NCI-H2107 treated with DMSO at 0.1 percent for 48 hours (cell line): ENCODE results near the gene ITPR2.
A peak's percentile ranks its signal among the peaks of the same experiment; 100 is the strongest.
"Not testable (repeated sequence)": the region's sequence is repeated elsewhere in the genome, so short reads cannot be mapped to it uniquely, and the experiment has no call there.

Experiments used
- DNase-seq: peaks from one replicate; lab custom pipeline; 2025; ENCODE audit not compliant: unreplicated experiment; lab: John Stamatoyannopoulos, UW

The ITPR2 gene

DNA sequence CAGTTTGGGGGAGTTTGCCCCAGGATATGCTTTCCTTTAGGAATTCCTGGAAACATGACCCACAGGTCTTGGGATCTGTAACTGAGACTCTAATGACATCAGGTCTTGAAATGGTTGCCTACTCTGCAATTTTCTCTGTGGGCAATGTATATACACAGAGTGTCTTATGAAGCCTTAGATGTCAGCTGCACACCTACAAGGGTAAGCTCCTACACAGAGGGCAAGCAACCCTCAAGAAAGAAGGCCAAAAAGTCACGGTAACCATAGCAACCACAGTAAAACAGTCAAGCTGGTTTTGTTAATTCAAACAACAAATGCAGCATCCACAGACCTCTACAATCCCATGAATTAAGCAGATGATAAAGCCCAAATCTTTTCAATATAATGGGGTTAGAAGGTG, 344.6 kb downstream of the ITPR2 start:
- no peak for DNase-seq

DNA sequence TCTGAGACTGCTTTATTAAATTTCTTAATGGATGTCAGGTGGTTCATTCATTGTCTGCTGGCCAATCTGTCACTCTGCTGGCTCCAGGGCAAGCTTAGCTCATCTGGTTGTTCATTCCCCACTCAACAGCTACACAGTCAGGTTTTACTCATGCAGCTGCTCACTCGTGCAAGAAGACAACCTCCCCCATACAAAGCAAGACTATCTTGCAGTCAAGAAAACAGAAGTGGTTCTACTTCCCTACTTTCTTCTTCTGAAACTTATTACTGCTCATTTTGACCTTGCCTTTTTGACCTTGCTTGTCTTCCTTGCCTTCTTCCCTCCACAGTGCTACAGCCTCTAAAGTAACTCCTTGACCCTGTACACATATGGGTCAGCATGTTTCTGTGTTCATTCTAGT, 359.7 kb downstream of the ITPR2 start:
- no peak for DNase-seq

DNA sequence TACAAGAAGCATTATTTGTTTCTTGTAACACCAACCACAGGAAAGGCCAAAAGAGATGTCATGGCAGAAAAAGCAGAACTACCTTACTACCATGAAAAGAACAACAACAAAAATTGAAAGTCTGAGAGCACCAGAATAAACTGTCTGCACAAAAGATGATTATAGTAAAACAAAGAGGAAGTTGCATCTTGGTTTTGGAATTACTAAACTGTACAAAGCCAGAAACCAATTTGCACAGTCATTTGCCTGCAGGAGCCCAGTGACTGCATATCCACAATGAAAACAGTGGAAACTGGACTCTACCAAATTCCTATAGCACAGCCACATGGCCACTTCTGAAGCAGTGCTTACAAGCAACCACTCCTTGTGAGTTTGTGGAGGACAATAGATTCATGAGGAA, 361.4 kb downstream of the ITPR2 start:
- no peak for DNase-seq

GRCh38 chr12:26469421-26470180, 363.4 kb downstream of the ITPR2 start:
- no peak for DNase-seq

DNA sequence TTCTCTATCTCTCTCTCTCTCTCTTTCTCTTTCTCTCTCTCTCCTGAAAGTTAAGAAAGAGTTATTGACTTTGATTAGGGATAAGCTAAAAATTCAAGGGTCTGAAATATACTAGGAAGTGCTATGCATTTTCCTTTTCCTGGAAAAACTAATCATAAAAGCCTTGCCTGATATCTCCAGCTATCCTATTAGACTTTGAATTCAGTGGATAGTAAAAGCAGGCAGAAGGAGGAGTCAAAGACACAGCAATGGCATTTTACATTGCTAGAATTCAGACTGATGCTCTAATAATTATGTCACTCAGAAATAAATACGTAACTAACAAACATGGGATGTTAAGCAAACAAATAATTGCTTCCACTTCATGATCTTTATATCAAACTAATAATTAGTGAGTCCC, 365.6 kb downstream of the ITPR2 start:
- DNase-seq = no peak

GRCh38 chr12:26466726-26467125, 366.3 kb downstream of the ITPR2 start:
- peak; percentile 41 for DNase-seq

DNA sequence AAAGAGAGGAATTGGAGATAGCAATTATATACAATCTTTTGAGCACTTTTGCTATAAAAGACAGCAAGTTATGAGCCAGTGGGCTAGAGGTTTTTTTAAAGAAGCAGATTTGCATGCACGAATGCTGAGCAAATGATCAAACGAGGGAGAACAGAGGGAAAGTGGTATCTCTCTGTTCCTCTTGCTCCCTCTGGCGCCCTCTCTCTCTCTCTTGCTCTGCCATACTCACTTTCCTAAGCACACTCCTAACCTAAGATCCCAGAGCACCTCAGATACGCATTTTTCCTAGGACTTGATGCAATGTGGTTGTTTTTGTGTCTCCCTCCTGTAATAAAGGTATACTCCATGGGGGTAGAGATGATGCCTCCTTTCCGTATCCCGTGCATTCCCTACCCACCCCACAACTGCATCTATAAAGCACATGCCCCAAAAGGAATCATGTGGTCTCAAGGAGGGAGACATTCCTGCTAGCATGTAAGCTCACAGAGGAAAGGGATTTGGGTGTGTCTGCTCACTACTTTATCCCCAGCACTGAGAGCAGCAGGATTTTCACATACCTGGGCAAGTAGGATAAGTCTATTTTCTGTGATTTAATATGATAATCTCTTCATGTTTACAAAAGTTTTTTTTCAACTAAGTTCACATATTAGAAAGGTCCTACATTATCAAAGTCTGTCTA, 367.4 kb downstream of the ITPR2 start:
- DNase-seq = no peak

DNA sequence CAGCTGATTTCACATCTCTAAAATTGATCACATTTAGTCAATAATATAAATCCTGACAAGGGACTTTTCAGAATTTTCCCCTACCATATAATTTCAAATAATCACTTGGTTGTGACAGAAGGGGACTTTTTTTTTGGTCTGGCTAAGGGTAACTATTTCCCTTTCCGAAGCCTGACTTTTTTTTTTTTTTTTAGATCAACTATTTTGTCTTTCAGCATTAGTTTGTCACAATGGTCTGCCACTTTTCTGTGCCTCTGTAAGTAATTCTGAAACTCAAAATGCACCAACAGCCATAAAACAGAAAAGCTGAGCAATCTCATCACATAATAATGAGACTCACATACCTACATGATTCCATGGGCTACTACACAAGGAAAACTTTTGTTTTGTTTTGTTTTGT, 371.2 kb downstream of the ITPR2 start:
- DNase-seq = no peak

GRCh38 chr12:26460361-26460760, 372.6 kb downstream of the ITPR2 start:
- DNase-seq = no peak

DNA sequence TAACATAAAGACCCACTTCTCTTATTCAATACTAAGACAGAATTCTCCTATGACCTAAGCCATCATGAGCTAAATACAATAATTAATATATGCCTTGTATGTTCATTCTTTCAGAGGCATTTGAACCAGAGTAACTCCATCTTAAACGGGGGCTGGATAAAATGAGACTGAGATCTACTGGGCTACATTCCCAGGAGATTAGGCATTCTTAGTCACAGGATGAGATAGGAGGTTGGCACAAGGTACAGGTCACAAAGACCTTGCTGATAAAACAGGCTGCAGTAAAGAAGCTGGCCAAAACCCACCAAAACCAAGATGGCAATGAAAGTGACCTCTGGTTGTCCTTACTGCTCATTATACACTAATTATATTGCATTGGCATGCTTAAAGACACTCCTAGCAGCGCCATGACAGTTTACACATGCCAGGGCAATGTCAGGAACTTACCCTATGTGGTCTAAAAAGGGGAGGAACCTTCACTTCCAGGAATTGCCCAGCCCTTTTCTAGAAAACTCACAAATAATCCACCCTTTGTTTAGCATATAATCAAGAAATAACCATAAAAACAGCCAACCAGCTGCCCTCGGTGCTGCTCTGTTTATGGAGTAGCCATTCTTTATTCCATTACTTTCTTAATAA, 376.9 kb downstream of the ITPR2 start:
- no peak for DNase-seq

DNA sequence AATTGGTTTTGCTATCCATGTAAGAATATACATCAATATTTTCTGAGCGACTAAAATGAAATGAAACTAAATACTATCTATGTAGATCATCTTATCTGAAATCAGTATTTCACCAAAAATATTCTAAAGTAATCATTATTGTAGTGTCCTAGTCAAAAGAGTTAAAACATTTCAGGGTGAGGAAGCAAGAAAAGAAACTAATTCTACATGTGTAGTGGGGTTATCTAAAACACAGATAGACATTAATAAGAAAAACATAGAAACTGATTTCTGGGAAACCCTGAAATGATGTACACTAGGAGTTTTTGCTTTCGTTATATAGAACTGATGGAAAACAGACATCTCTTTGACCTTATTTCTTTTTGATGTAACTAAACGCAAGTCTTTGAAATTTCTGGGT, 379.7 kb downstream of the ITPR2 start:
- DNase-seq = no peak

DNA sequence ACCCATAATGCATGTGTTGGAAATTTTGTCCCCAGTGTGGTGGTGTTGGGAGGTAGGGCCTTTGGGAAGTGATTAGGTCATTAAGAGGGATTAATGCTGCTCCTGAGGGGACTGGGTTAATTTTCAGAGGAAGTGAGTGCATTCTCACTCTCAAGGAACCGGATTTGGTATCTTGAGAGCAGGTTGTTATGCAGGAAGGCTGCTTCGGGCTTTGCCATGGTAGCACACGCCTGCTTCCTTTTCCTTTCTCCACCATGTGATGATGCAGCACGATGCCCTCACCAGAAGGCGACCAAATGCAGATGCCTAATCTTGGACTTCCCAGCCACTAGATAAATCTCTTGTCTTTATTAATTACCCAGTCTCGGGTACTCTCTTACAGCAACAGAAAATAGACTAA, 380.5 kb downstream of the ITPR2 start:
- DNase-seq = no peak

GRCh38 chr12:26451763-26452162, 381.2 kb downstream of the ITPR2 start:
- DNase-seq = no peak

GRCh38 chr12:26445909-26446308, 387.1 kb downstream of the ITPR2 start:
- no peak for DNase-seq

DNA sequence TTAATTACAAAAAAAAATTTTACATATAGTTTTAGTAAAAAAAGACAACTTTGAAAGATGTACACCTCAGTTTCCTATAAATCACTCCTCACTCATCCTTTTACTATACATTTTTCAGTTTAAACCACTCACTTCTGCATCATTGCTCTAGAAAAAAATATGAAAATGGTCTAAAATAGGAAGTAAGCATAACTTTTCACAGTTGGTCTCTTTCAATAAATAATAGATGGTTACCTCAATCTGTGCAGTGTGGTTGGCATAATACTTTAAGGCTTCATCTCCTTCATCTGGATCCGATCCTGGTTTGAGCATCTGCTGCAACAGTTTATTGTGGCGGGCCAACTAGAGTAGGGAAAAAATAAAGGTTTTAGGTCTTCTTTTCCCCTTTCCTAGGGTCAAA, 389.7 kb downstream of the ITPR2 start:
- DNase-seq = no peak

DNA sequence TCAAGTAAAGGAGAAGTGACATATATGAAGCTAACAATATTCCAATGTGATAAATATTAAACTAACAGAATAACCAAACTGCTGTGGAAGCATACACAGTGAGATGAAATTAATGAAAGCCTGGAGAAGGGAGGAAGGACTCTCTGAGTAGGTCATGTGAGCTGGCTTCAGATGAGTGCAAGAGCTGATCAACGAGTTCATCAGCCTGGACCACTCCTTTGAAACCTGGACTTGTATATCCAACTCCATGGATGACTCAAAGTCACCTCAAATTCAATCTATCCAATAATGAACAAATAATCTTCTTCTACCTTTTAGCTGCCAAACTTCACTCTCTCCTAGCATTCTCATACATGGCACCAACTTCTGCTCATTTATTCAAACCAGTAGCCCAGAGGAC, 391.6 kb downstream of the ITPR2 start:
- no peak for DNase-seq

GRCh38 chr12:26435069-26435404, 398.0 kb downstream of the ITPR2 start:
- no peak for DNase-seq

DNA sequence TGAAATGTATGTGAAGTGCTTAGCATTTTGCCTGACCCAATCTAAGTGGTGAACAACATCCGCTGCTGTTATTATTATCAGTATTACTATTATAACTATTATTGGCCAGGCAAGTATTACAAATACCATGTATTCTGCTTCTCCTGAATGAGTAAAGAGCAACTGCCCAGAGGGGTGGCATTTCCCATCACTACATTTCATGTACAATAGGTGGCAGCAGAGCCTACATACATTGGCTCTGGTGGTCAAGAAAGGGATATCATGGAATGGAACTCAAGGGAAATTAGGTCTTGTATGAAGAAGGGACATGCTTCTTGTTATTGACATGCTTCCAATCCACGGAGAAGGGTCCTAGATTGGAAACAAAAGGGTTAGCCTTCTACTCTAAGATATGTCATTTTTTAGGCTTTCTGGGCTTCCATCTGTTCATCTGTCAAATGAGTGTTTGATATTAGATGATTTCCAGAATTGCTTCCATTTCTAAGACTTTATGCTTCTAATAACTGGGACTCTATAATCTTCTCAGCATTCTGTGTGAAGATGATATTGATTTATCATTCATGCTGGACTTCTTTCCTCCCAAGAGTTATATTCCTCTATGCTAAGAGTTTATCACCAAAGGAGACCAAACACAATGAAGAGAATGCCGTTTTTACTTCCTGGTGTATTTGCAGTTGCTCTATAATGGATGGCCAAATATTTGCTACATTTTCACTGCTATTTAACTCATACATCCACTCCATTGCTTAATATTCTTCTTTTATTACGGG, 398.5 kb downstream of the ITPR2 start:
- DNase-seq = peak; percentile 35

DNA sequence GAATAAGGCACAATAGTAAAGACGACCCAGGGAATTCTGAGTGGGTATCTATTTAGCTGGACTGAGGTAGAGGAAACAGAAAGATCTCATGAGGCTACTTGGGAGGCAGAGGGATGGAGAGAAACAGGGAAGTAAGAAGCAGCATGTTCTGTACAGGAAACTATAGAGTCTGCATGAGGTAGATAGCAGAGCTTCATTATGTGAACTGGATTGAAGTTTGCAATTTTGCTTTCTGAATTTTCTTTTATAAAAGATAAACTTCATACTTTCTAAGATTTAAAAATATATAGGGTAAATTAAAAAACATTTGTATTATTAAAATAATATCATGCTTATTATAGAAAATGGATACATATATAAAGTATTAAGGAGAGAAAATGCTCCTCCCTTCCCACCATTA, 399.3 kb downstream of the ITPR2 start:
- DNase-seq = not testable (repeated sequence)

GRCh38 chr12:26431211-26431610, 401.8 kb downstream of the ITPR2 start:
- no peak for DNase-seq

DNA sequence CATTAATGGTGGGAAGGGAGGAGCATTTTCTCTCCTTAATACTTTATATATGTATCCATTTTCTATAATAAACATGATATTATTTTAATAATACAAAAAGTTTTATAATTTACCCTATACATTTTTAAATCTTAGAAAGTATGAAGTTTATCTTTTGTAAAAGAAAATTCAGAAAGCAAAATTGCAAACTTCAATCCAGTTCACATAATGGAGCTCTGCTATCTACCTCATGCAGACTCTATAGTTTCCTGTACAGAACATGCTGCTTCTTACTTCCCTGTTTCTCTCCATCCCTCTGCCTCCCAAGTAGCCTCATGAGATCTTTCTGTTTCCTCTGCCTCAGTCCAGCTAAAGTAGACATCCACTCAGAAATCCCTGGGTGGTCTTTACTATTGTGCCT, 402.4 kb downstream of the ITPR2 start:
- DNase-seq = not testable (repeated sequence)
